HepG2 (cell line): Measurements from ENCODE around the gene RNF213. TPM values are rescaled to one million over a fixed set of nuclear protein-coding genes. Genes with fewer than 3 reads are reported as not detected.

Source experiments
- ATAC-seq: fragments of 200-7000 bp; cut with Tn5 transposase; 3 replicates; pipeline ENCODE4 v1.9.1; 2020; ENCODE audit warnings: mild to moderate bottlenecking, moderate library complexity
- BruUV-seq: library from RNA; stranded (reverse); fragments of 400-500 nt; replicated peaks from 2 replicates; lab custom pipeline; 2021; lab: Mats Ljungman, UMichigan
- CTCF ChIA-PET: fragments of 300-600 bp; formaldehyde crosslinking; extraction: SDS; loops from one replicate; lab custom pipeline; 2021; ENCODE audit warnings: low total read pairs, inconsistent platforms, low intra/inter-chr PET ratio; lab: Yijun Ruan, JAX
- POLR2A ChIA-PET: fragments of 350-600 bp; sonication (Branson Sonifier 250); formaldehyde crosslinking; loops from one replicate; lab custom pipeline; 2020; ENCODE audit warnings: antibody characterized with exemption, inconsistent platforms; lab: Yijun Ruan, JAX
- DNase-seq: peaks from one replicate; pipeline ENCODE4 v3.0.0-alpha.2; 2015; ENCODE audit warnings: low spot score
- FAIRE-seq: peaks from 3 replicates; lab custom pipeline; 2011; peaks lifted over from hg19 to GRCh38; lab: Jason Lieb, UNC
- H2AFZ ChIP-seq: one replicate; pipeline ENCODE4 v1.6.1; 2011; ENCODE audit warnings: low read length, inconsistent platforms
- H3K27ac ChIP-seq: fragments of 300-600 bp; 3 replicates; pipeline ENCODE4 v1.8.0; 2011; ENCODE audit warnings: mixed run types, mild to moderate bottlenecking, mixed read lengths, low read length, inconsistent platforms; ENCODE audit not compliant: insufficient read depth; ENCODE audit errors: extremely low read length
- H3K27me3 ChIP-seq, 2 experiments: fragments of 200-600 bp in 1 of 2; 2 replicates in 1 of 2; 3 replicates in 1 of 2; pipeline versions ENCODE4 v1.6.0 to v1.8.0; 2011; ENCODE audit warnings: low read length in 2 of 2, mild to moderate bottlenecking in 2 of 2, moderate library complexity in 2 of 2, inconsistent platforms in 1 of 2; ENCODE audit not compliant: insufficient read depth in 2 of 2, control insufficient read depth in 1 of 2
- H3K36me3 ChIP-seq, 2 experiments: fragments of 200-600 bp in 1 of 2; replicated peaks in 1 of 2; 2 replicates in 1 of 2; 3 replicates in 1 of 2; pipeline versions ENCODE4 v1.5.1 to v1.8.0; 2011; ENCODE audit warnings: low read length in 2 of 2, inconsistent platforms in 1 of 2; ENCODE audit not compliant: insufficient read depth in 2 of 2, control insufficient read depth in 1 of 2
- H3K4me1 ChIP-seq: 2 replicates; pipeline ENCODE4 v1.5.1; 2012; ENCODE audit warnings: low read length, inconsistent platforms; ENCODE audit not compliant: insufficient read depth
- H3K4me2 ChIP-seq: 2 replicates; pipeline ENCODE4 v1.6.0; 2011; ENCODE audit warnings: low read depth, low read length, inconsistent platforms
- H3K4me3 ChIP-seq, 3 experiments: fragments of 200-600 bp in 1 of 3; sonication (generic), shearing (Covaris generic) in 1 of 3; replicated peaks in 1 of 3; 2 replicates each; pipeline ENCODE4 v1.5.1; 2011 to 2016; ENCODE audit warnings: low read length in 3 of 3, inconsistent platforms in 2 of 3, low read depth in 2 of 3, mild to moderate bottlenecking in 2 of 3, control low read depth in 1 of 3, mixed read lengths in 1 of 3; ENCODE audit not compliant: insufficient read depth in 1 of 3
- H3K79me2 ChIP-seq: one replicate; pipeline ENCODE4 v1.6.1; 2011; ENCODE audit warnings: low read length, inconsistent platforms; ENCODE audit not compliant: insufficient read depth
- H3K9ac ChIP-seq: 2 replicates; pipeline ENCODE4 v1.6.0; 2011; ENCODE audit warnings: mild to moderate bottlenecking, low read depth, low read length, inconsistent platforms; ENCODE audit not compliant: insufficient read depth
- H3K9me3 ChIP-seq: 2 replicates; pipeline ENCODE4 v1.5.1; 2012; ENCODE audit warnings: mild to moderate bottlenecking, low read length
- H4K20me1 ChIP-seq: 2 replicates; pipeline ENCODE4 v1.6.0; 2011; ENCODE audit warnings: inconsistent platforms, mild to moderate bottlenecking, low read length, moderate library complexity; ENCODE audit not compliant: insufficient read depth
- AHR ChIP-seq: IDR thresholded peaks from 2 replicates; pipeline ENCODE4 v1.6.1; 2018; ENCODE audit warnings: missing genetic modification reagents, missing compliant biosample characterization
- KLF16 ChIP-seq, 2 experiments: sonication (generic) in 1 of 2; formaldehyde crosslinking in 1 of 2; IDR thresholded peaks; 2 replicates each; pipeline versions ENCODE4 v1.6.1 to v1.8.0; 2016 to 2023; ENCODE audit warnings: missing genetic modification reagents in 2 of 2, missing compliant biosample characterization in 1 of 2
- MXI1 ChIP-seq: IDR thresholded peaks from 3 replicates; pipeline ENCODE4 v1.6.1; 2012; ENCODE audit warnings: low read depth, low read length, inconsistent platforms, borderline replicate concordance
- NAIF1 ChIP-seq: sonication (generic); formaldehyde crosslinking; IDR thresholded peaks from 2 replicates; pipeline ENCODE4 v1.5.0; 2020; ENCODE audit warnings: mild to moderate bottlenecking, missing genetic modification reagents, borderline replicate concordance
- TAF15 ChIP-seq: fragments of 200-400 bp; formaldehyde crosslinking; IDR thresholded peaks from one replicate; pipeline ENCODE4 v1.6.1; 2018; ENCODE audit warnings: mild to moderate bottlenecking, low read depth, low read length; ENCODE audit not compliant: poor library complexity, severe bottlenecking
- ZBTB7A ChIP-seq: sonication (generic); formaldehyde crosslinking; IDR thresholded peaks from 2 replicates; pipeline ENCODE4 v1.8.0; 2022; ENCODE audit warnings: mild to moderate bottlenecking, missing genetic modification reagents
- ZKSCAN5 ChIP-seq: sonication (generic); formaldehyde crosslinking; IDR thresholded peaks from 2 replicates; pipeline ENCODE4 v1.5.1; 2020; ENCODE audit warnings: mild to moderate bottlenecking, missing genetic modification reagents
- ZNF232 ChIP-seq: sonication (generic); formaldehyde crosslinking; IDR thresholded peaks from 2 replicates; pipeline ENCODE4 v1.4.0; 2020; ENCODE audit warnings: missing genetic modification reagents, borderline replicate concordance
- ZNF234 ChIP-seq: sonication (generic); formaldehyde crosslinking; conservative IDR thresholded peaks from 2 replicates; pipeline ENCODE4 v1.5.1; 2020; ENCODE audit warnings: mild to moderate bottlenecking, missing genetic modification reagents
- ZNF383 ChIP-seq: sonication (generic); formaldehyde crosslinking; IDR thresholded peaks from 2 replicates; pipeline ENCODE4 v1.4.0; 2020; ENCODE audit warnings: missing genetic modification reagents, mild to moderate bottlenecking, borderline replicate concordance
- ZNF446 ChIP-seq: sonication (generic); formaldehyde crosslinking; IDR thresholded peaks from 2 replicates; pipeline ENCODE4 v1.5.0; 2020; ENCODE audit warnings: mild to moderate bottlenecking, missing genetic modification reagents
- ZNF562 ChIP-seq: sonication (generic); formaldehyde crosslinking; IDR thresholded peaks from 2 replicates; pipeline ENCODE4 v1.8.0; 2022; ENCODE audit warnings: missing genetic modification reagents, borderline replicate concordance
- ZNF629 ChIP-seq: sonication (generic); formaldehyde crosslinking; conservative IDR thresholded peaks from 2 replicates; pipeline ENCODE4 v1.5.0; 2020; ENCODE audit warnings: missing genetic modification reagents
- WGBS: methylation state at CpG from one replicate; pipeline ENCODE4 v1.1.6; 2017; ENCODE audit warnings: low lambda C conversion rate; 5-methylcytosine and 5-hydroxymethylcytosine counted together
- in situ Hi-C: cut with HindIII; loops from 2 replicates; pipeline ENCODE4 v1.10.0; 2017; ENCODE audit warnings: low pct_unique_long_range_greater_than_20kb; ENCODE audit not compliant: extremely low pct_ligation_motif_present
- intact Hi-C: fragments of 100-400 bp; cut with micrococcal nuclease; formaldehyde crosslinking; loops from one replicate; pipeline ENCODE4 v1.10.0; 2022; ENCODE audit not compliant: unreplicated experiment
- polyA plus RNA-seq, 8 experiments: library from polyadenylated mRNA; depleted of rRNA in 3 of 8; stranded (reverse) in 7 of 8; unstranded in 1 of 8; fragments of >200 nt; fragmentation: Illumina TruSeq in 4 of 8; extraction: Trizol in 4 of 8; gene quantifications; 2 replicates each; pipeline versions ENCODE4 v1.2.1 to v1.2.3, GENCODE V29; 2011 to 2016; ENCODE audit warnings: low read depth in 4 of 8, missing spikeins in 1 of 8, mixed read lengths in 1 of 8; ENCODE audit not compliant: insufficient read depth in 1 of 8
- total RNA-seq, 5 experiments: library from RNA; depleted of rRNA; stranded (reverse); fragments of >200 nt; fragmentation: Illumina TruSeq; extraction: Trizol; gene quantifications; 2 replicates each; pipeline ENCODE4 v1.2.3, GENCODE V29; 2016; ENCODE audit warnings: low read depth in 1 of 5
- TF ChIP-seq, protein P1 (sequence below): sonication (generic); formaldehyde crosslinking; IDR thresholded peaks from 2 replicates; pipeline ENCODE4 v1.5.0; 2020; ENCODE audit warnings: missing genetic modification reagents
- TF ChIP-seq, protein P2 (sequence below): sonication (generic); formaldehyde crosslinking; IDR thresholded peaks from 2 replicates; pipeline ENCODE4 v1.4.0; 2020; ENCODE audit warnings: mild to moderate bottlenecking, missing genetic modification reagents

Gene RNF213
- total and polyA plus RNA-seq, 2 of the 13 experiments (the other 11 are each of a cell fraction or from before 2014, with no cell fraction given), result 38.6 to 38.7 TPM

DNA sequence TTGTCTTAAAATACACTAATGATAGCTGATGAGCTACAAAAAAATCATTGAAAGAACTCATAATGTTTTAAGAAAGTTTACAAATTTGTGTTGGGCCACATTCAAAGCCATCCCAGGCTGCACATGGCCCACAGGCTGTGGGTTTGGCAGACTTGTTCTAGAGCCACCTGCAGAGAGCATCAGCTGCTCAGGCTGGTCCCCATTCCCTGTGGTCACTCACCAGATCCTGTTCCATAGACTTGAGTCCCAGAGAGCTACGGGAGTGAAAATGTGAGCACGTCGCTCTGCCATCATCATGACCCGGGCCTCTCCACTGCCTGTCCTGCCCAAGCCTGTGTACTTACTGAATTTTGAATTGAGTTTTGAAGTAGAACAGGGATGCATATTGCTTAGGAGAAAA is 33.5 kb upstream of the RNF213 start (continued):
- no peak for TF ChIP-seq MXI1
- no peak for TF ChIP-seq KLF16 (CRISPR knock-in tag; IDR thresholded peaks at IDR 0.05)
- no peak for TF ChIP-seq TAF15
- TF ChIP-seq ZNF383 (CRISPR knock-in tag), result no peak
- no peak for TF ChIP-seq AHR (CRISPR knock-in tag)
- TF ChIP-seq NAIF1 (CRISPR knock-in tag), result no peak

DNA sequence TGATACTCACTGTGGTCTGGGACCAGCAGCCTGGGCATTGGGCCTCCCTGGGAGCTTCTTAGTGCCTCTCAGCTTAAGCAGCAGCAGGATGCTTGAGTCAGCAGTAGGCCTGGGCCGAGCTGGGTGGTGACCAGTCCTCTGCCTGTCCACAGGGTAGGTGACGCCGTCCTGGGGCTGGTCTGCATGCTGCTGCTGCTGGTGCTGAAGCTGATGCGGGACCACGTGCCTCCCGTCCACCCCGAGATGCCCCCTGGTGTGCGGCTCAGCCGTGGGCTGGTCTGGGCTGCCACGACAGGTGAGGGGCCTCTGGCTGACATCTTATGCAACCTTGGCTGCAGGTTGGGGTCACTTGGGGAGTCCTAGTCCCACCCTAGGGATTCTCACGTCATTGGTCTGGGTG is 33.0 kb upstream of the RNF213 start:
- no TSS peak for BruUV-seq
- WGBS, result 100% methylated on average over 3 of the region's 11 CpGs
- Histone ChIP-seq H3K27me3 (no peaks in the 10 kb centered on the region), H3K27ac (no peak overlapping the region), H3K9me3 (peaks cover 7% of the 10 kb centered on the region; the same call in 1 of the 2 replicates), H3K79me2 (no peaks in the 10 kb centered on the region), H3K4me1 (no peaks in the 10 kb centered on the region), H3K9ac (no peak overlapping the region), H3K4me2 (no peak overlapping the region), H2AFZ (no peak overlapping the region), H3K4me3 (no peak overlapping the region), H4K20me1 (no peaks in the 10 kb centered on the region), H3K36me3 (peaks cover 2 to 4% of the 10 kb centered on the region in 2 experiments; a peak in 2 of 5 replicates)
- CTCF ChIA-PET, result no interaction called here
- FAIRE-seq (no peak), ATAC-seq (no peak), DNase-seq (no peak)
- POLR2A ChIA-PET, result interaction anchor here (1.6 kb wide), 2 partner anchors 8 to 9 kb away, joined by 4 to 6 read pairs; partner anchors contain the start of genes SGSH and SLC26A11
- in situ Hi-C loops, result no loop called here
- intact Hi-C loops, result no loop called here
- no peak for TF ChIP-seq ZNF446
- no peak for TF ChIP-seq ZNF629 (CRISPR knock-in tag)
- no peak for TF ChIP-seq ZKSCAN5 (CRISPR knock-in tag)
- TF ChIP-seq, protein P1, sequence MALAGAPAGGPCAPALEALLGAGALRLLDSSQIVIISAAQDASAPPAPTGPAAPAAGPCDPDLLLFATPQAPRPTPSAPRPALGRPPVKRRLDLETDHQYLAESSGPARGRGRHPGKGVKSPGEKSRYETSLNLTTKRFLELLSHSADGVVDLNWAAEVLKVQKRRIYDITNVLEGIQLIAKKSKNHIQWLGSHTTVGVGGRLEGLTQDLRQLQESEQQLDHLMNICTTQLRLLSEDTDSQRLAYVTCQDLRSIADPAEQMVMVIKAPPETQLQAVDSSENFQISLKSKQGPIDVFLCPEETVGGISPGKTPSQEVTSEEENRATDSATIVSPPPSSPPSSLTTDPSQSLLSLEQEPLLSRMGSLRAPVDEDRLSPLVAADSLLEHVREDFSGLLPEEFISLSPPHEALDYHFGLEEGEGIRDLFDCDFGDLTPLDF (CRISPR knock-in tag), result no peak
- no peak for TF ChIP-seq ZNF562
- no peak for TF ChIP-seq ZBTB7A (CRISPR knock-in tag)
- TF ChIP-seq, protein P2, sequence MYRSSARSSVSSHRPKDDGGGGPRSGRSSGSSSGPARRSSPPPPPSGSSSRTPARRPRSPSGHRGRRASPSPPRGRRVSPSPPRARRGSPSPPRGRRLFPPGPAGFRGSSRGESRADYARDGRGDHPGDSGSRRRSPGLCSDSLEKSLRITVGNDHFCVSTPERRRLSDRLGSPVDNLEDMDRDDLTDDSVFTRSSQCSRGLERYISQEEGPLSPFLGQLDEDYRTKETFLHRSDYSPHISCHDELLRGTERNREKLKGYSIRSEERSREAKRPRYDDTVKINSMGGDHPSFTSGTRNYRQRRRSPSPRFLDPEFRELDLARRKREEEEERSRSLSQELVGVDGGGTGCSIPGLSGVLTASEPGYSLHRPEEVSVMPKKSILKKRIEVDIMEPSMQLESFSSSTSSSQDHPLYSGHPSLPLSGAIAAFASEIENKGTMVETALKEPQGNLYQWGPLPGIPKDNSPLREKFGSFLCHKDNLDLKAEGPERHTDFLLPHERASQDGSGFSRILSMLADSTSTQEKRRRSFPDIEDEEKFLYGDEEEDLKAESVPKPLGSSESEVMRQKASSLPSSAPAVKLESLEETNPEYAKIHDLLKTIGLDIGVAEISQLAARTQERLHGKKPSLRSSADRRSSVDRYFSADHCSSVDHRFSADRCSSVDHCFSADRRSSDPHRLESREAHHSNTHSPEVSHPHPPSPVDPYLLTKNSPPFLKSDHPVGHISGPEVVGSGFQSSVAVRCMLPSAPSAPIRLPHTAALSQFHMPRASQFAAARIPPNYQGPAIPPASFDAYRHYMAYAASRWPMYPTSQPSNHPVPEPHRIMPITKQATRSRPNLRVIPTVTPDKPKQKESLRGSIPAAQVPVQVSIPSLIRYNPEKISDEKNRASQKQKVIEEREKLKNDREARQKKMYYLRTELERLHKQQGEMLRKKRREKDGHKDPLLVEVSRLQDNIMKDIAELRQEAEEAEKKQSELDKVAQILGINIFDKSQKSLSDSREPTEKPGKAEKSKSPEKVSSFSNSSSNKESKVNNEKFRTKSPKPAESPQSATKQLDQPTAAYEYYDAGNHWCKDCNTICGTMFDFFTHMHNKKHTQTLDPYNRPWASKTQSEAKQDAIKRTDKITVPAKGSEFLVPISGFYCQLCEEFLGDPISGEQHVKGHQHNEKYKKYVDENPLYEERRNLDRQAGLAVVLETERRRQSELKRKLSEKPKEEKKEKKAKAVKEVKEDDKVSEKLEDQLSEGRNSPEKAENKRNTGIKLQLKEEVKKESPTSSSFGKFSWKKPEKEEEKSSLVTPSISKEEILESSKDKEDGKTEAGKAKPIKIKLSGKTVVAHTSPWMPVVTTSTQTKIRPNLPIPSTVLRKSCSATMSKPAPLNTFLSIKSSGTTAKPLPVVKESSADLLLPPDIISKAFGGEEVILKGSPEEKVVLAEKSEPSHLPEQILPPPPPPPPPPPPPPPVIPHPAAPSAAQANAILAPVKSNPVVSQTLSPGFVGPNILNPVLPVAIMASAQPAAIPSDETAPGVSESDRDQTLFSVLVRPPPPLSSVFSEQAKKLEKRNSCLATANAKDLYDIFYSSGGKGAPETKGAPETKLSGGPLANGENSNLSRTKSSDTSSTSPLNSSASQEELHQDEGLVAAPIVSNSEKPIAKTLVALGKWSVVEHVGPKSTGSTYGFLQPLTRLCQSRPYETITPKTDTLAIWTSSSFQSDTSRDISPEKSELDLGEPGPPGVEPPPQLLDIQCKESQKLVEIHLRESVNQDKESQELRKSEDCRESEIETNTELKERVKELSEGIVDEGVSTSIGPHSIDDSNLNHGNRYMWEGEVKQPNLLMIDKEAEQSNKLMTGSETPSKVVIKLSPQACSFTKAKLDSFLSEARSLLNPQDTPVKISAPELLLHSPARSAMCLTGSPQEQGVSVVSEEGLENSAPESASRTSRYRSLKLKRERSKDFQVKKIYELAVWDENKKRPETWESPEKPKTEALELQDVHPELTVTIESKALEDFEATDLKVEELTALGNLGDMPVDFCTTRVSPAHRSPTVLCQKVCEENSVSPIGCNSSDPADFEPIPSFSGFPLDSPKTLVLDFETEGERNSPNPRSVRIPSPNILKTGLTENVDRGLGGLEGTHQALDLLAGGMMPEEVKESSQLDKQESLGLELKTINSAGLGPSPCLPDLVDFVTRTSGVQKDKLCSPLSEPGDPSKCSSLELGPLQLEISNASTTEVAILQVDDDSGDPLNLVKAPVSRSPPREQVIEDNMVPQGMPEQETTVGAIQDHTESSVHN, result no peak
- no peak for TF ChIP-seq ZNF232 (CRISPR knock-in tag)
- TF ChIP-seq ZNF234 (CRISPR knock-in tag), result no peak
